MCF 10A (cell line): ENCODE data around the gene ZNF235. TPM values are rescaled to one million over a fixed set of nuclear protein-coding genes. Genes with fewer than 3 reads are reported as not detected.
A peak's percentile ranks its signal among the peaks of the same experiment; 100 is the strongest.

Experiments
- BruUV-seq: library from RNA; stranded (reverse); fragments of 400-500 nt; replicated peaks from 2 replicates; lab custom pipeline; 2021; lab: Mats Ljungman, UMichigan
- CTCF ChIA-PET: fragments of 300-600 bp; sonication (Branson Sonifier 250); formaldehyde crosslinking; extraction: SDS; loops from one replicate; lab custom pipeline; 2021; ENCODE audit warnings: antibody characterized with exemption, inconsistent platforms; lab: Yijun Ruan, JAX
- POLR2A ChIA-PET: fragments of 300-600, 350-650 bp; sonication (Branson Sonifier 250); formaldehyde crosslinking; extraction: SDS; loops from one replicate; lab custom pipeline; 2020; ENCODE audit warnings: antibody characterized with exemption, inconsistent platforms; lab: Yijun Ruan, JAX
- DNase-seq: peaks from one replicate; pipeline ENCODE4 v3.0.0-alpha.2; 2018; ENCODE audit not compliant: unreplicated experiment
- H3K27ac Mint-ChIP-seq: one replicate; pipeline ENCODE4 v1.8.0; 2022; ENCODE audit warnings: mild to moderate bottlenecking, low read depth, mixed read lengths; ENCODE audit not compliant: unreplicated experiment
- H3K27me3 Mint-ChIP-seq: one replicate; pipeline ENCODE4 v1.8.0; 2022; ENCODE audit warnings: mixed read lengths; ENCODE audit not compliant: insufficient read depth, unreplicated experiment
- H3K36me3 Mint-ChIP-seq: one replicate; pipeline ENCODE4 v1.8.0; 2022; ENCODE audit warnings: mild to moderate bottlenecking, moderate library complexity, mixed read lengths; ENCODE audit not compliant: insufficient read depth, unreplicated experiment
- H3K4me1 Mint-ChIP-seq: one replicate; pipeline ENCODE4 v1.8.0; 2022; ENCODE audit warnings: mixed read lengths; ENCODE audit not compliant: insufficient read depth, unreplicated experiment
- H3K4me3 Mint-ChIP-seq: one replicate; pipeline ENCODE4 v1.8.0; 2022; ENCODE audit warnings: mild to moderate bottlenecking, moderate library complexity, mixed read lengths; ENCODE audit not compliant: unreplicated experiment
- H3K9me3 Mint-ChIP-seq: one replicate; pipeline ENCODE4 v1.8.0; 2022; ENCODE audit warnings: mixed read lengths; ENCODE audit not compliant: unreplicated experiment
- intact Hi-C: fragments of 100-400 bp; cut with micrococcal nuclease; formaldehyde crosslinking; loops from 2 replicates; pipeline ENCODE4 v1.14.1; 2022
- total RNA-seq: library from RNA; stranded (reverse); gene quantifications from 2 replicates; pipeline ENCODE4 v1.2.3, GENCODE V29; 2022
- TF ChIP-seq, protein P1 (sequence below): fragments of 200-600 bp; IDR thresholded peaks from one replicate; pipeline ENCODE4 v1.8.0; 2022; ENCODE audit warnings: antibody characterized with exemption, mild to moderate bottlenecking; ENCODE audit not compliant: unreplicated experiment

Gene ZNF235
- total RNA-seq, 1 experiment from 2014 or later = 2.7 TPM

DNA sequence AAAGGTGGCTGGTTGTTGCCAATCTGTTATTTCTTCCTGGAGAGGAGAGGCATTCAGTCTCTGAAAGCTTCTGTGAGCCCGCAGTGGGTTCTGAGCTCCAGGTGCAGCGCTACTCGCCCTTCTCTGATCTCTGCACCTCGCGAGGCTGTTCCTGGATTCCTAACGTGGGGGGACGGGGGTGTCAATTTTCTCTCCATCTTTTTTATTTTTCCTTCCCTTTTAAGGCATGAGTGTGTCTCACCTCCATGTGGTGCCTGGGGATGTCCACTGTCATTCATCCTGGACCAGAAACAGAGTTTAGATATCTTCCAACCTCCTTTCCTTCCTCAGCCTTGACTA is 44.5 kb downstream of the ZNF235 start:
- H3K27me3 Mint-ChIP-seq = no peaks in the 10 kb centered on the region
- BruUV-seq = no TSS peak
- TF ChIP-seq, protein P1, sequence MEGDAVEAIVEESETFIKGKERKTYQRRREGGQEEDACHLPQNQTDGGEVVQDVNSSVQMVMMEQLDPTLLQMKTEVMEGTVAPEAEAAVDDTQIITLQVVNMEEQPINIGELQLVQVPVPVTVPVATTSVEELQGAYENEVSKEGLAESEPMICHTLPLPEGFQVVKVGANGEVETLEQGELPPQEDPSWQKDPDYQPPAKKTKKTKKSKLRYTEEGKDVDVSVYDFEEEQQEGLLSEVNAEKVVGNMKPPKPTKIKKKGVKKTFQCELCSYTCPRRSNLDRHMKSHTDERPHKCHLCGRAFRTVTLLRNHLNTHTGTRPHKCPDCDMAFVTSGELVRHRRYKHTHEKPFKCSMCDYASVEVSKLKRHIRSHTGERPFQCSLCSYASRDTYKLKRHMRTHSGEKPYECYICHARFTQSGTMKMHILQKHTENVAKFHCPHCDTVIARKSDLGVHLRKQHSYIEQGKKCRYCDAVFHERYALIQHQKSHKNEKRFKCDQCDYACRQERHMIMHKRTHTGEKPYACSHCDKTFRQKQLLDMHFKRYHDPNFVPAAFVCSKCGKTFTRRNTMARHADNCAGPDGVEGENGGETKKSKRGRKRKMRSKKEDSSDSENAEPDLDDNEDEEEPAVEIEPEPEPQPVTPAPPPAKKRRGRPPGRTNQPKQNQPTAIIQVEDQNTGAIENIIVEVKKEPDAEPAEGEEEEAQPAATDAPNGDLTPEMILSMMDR = no peak
- peak overlapping the region; percentile 52 for H3K4me3 Mint-ChIP-seq
- intact Hi-C loops = no loop called here
- H3K4me1 Mint-ChIP-seq = peaks cover 8% of the 10 kb centered on the region
- peaks cover 32% of the 10 kb centered on the region for H3K9me3 Mint-ChIP-seq
- no peak overlapping the region for H3K27ac Mint-ChIP-seq
- ChIA-PET POLR2A (no interaction called here), CTCF (no interaction called here)
- no peak for DNase-seq
- H3K36me3 Mint-ChIP-seq = no peaks in the 10 kb centered on the region

DNA sequence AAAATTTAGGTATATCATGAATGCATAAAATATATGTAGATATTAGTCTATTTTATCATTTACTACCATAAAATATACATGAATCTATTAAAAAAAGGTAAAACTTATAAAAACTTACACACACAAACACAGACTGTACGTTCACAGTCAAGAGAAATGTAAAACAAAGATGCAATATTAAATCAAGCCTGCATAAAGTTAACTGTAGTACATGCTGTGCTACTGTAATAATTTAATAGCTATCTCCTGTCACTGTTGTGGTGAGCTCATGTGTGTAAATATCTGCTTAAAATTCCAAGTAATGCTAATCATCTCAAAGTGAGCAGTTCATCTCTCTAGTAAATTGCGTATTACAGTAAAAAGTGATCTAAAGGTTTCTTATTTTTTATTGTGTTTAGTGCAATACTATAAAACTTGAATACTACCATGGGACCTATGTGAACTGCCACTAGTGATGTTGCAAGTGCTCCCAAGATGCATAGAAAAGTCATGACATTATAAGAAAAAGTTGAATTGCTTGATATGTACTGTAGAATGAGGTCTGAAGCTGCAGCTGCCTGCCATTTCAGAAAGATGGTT is 45.9 kb downstream of the ZNF235 start:
- CTCF ChIA-PET = no interaction called here

DNA sequence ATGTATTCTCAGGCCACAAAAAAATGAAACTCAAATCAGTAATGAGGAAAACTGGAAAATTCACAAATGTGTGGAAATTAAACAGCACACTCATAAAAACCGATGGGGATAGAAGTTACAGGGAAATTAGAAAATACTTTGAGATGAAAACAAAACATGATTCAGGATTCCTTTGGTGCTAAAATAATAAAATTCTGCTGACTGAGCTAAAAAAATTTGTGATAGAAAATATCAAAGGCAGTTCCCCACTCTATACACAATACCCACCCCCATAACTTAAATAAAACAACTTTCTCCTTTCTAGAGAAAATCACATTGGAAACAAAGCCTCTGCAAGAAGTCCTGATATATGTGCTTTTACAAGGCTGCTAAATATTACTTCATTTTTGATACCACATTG is 46.7 kb downstream of the ZNF235 start:
- H3K27me3 Mint-ChIP-seq = no peaks in the 10 kb centered on the region
- no peak overlapping the region for H3K4me3 Mint-ChIP-seq
- H3K9me3 Mint-ChIP-seq = peaks cover 48% of the 10 kb centered on the region
- intact Hi-C loops = no loop called here
- no TSS peak for BruUV-seq
- DNase-seq = no peak
- H3K36me3 Mint-ChIP-seq = no peaks in the 10 kb centered on the region
- TF ChIP-seq, protein P1 = no peak
- peaks cover 8% of the 10 kb centered on the region for H3K4me1 Mint-ChIP-seq
- CTCF ChIA-PET = no interaction called here
- POLR2A ChIA-PET = no interaction called here
- no peak overlapping the region for H3K27ac Mint-ChIP-seq

More for the DNA sequence above, 45.9 kb downstream of the ZNF235 start:
- H3K9me3 Mint-ChIP-seq = peaks cover 46% of the 10 kb centered on the region
- H3K27me3 Mint-ChIP-seq = no peaks in the 10 kb centered on the region
- H3K36me3 Mint-ChIP-seq = no peaks in the 10 kb centered on the region
- POLR2A ChIA-PET = interaction anchor here (0.9 to 1.4 kb wide), 2 partner anchors 46 to 144 kb away, joined by 3 to 4 read pairs; partner anchors contain the start of gene ZNF235
- intact Hi-C loops = no loop called here
- peaks cover 8% of the 10 kb centered on the region for H3K4me1 Mint-ChIP-seq
- TF ChIP-seq, protein P1 = no peak
- no peak for DNase-seq
- H3K27ac Mint-ChIP-seq = no peak overlapping the region
- H3K4me3 Mint-ChIP-seq = no peak overlapping the region
- BruUV-seq = no TSS peak

DNA sequence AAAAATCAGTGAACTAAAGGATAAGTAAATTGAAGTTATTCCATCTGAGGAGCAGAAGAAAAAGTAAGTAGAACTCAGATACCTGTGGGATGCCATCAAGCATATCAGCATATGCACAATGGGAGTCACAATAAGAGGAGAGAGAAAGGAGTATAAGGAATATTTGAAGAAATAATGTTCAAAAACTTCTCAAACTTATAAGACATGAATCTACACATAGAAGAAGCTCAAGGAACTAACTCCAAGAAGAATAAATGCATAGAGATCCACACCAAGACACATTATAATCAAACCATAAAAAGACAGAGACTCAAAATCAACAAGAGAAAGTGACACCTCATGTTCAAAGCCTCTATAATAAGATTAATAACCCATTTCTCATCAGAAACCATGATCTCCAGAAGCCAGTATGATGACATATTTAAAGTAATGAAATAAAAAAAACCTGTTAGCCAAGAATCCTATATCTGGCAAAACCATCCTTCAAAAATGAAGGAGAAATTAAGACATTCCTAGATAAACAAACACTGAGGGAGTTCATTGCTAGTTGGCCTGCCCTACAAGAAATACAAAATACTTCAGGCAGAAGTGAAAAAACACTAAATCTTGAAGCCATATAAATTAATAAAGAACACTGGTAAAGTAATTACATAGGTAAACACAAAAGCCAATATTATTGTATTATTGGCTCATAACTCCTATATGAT is 49.0 kb downstream of the ZNF235 start:
- H3K27me3 Mint-ChIP-seq = no peaks in the 10 kb centered on the region
- CTCF ChIA-PET = no interaction called here

More for the DNA sequence above, 49.0 kb downstream of the ZNF235 start:
- POLR2A ChIA-PET = no interaction called here
- TF ChIP-seq, protein P1 = no peak
- no TSS peak for BruUV-seq
- Mint-ChIP-seq H3K4me1 (peaks cover 8% of the 10 kb centered on the region), H3K27ac (no peak overlapping the region), H3K36me3 (peaks cover 6% of the 10 kb centered on the region), H3K9me3 (peaks cover 70% of the 10 kb centered on the region), H3K4me3 (no peak overlapping the region)
- intact Hi-C loops = no loop called here
- DNase-seq = no peak
